ENCODE measurements around the gene NAT8L.

The NAT8L gene

GRCh38 chr4:2058264-2059045, 672 bp upstream of the NAT8L start:
- FAIRE-seq (no peak), DNase-seq (ENCODE audit: insufficient read length, low spot score) (peak; percentile 89)

GRCh38 chr4:2059726-2060602, 837 bp downstream of the NAT8L start:
- no peak for DNase-seq (ENCODE audit: insufficient read length, low spot score)
- FAIRE-seq, result no peak
- no peak for TF ChIP-seq CTCF (IDR thresholded peaks at IDR 0.05; ENCODE audit: insufficient read depth, missing control alignments)

More at GRCh38 chr4:2058264-2059045, 672 bp upstream of the NAT8L start:
- TF ChIP-seq CTCF (IDR thresholded peaks at IDR 0.05; ENCODE audit: insufficient read depth, missing control alignments), result no peak

- no peak for TF ChIP-seq CTCF (IDR thresholded peaks at IDR 0.05; ENCODE audit: insufficient read depth, missing control alignments)
- FAIRE-seq (no peak), DNase-seq (ENCODE audit: insufficient read length, low spot score) (no peak)
Measured at GRCh38 chr4:2060611-2061185, 1.6 kb downstream of the NAT8L start.

GRCh38 chr4:2061186-2062131, 2.3 kb downstream of the NAT8L start:
- FAIRE-seq, result no peak

GRCh38 chr4:2062168-2062807, 3.2 kb downstream of the NAT8L start:
- no peak for TF ChIP-seq CTCF (IDR thresholded peaks at IDR 0.05; ENCODE audit: insufficient read depth, missing control alignments)
- FAIRE-seq, result no peak
- no peak for DNase-seq (ENCODE audit: insufficient read length, low spot score)

More at GRCh38 chr4:2061186-2062131, 2.3 kb downstream of the NAT8L start:
- no peak for DNase-seq (ENCODE audit: insufficient read length, low spot score)
- no peak for TF ChIP-seq CTCF (IDR thresholded peaks at IDR 0.05; ENCODE audit: insufficient read depth, missing control alignments)

Data from D721Med (cell line).